Activated T-helper 1 cell treated with anti-CD3 and anti-CD28 coated beads, Interleukin-12 subunit alpha, Interleukin-12 subunit beta, Interleukin-2, Interleukin-4 antibody, amounts not matched to agents 30 ng/mL and 10 ng/mL and 1 ng/mL, durations not matched to agents 14 hours and 24 hours and 36 hours (primary cell): ENCODE results near the gene YOD1. TPM values are rescaled to one million over a fixed set of nuclear protein-coding genes. Genes with fewer than 3 reads are reported as not detected.

ENCODE experiments used
- DNase-seq: peaks from one replicate; pipeline ENCODE4 v3.0.0; 2021; ENCODE audit warnings: low spot score
- H3K27ac Mint-ChIP-seq: one replicate; pipeline ENCODE4 v1.8.0; 2021; ENCODE audit warnings: mild to moderate bottlenecking, mixed read lengths
- H3K27me3 Mint-ChIP-seq: one replicate; pipeline ENCODE4 v1.8.0; 2022; ENCODE audit warnings: mild to moderate bottlenecking, moderate library complexity, mixed read lengths; ENCODE audit not compliant: insufficient read depth
- H3K36me3 Mint-ChIP-seq: one replicate; pipeline ENCODE4 v1.8.0; 2021; ENCODE audit warnings: low read depth, mixed read lengths
- H3K4me1 Mint-ChIP-seq: one replicate; pipeline ENCODE4 v1.8.0; 2021; ENCODE audit warnings: low read depth, mixed read lengths
- H3K4me3 Mint-ChIP-seq: one replicate; pipeline ENCODE4 v1.8.0; 2021; ENCODE audit warnings: mild to moderate bottlenecking, moderate library complexity, mixed read lengths
- H3K9me3 Mint-ChIP-seq: one replicate; pipeline ENCODE4 v1.8.0; 2021; ENCODE audit warnings: mixed read lengths
- intact Hi-C: fragments of 100-400 bp; cut with micrococcal nuclease; formaldehyde crosslinking; loops from one replicate; pipeline ENCODE4 v1.15.1; 2024
- total RNA-seq: library from RNA; stranded (reverse); gene quantifications from 2 replicates; pipeline ENCODE4 v1.2.3, GENCODE V29; 2022

Gene YOD1
- 8.4 and 8.7 TPM in 2 replicates for total RNA-seq

DNA sequence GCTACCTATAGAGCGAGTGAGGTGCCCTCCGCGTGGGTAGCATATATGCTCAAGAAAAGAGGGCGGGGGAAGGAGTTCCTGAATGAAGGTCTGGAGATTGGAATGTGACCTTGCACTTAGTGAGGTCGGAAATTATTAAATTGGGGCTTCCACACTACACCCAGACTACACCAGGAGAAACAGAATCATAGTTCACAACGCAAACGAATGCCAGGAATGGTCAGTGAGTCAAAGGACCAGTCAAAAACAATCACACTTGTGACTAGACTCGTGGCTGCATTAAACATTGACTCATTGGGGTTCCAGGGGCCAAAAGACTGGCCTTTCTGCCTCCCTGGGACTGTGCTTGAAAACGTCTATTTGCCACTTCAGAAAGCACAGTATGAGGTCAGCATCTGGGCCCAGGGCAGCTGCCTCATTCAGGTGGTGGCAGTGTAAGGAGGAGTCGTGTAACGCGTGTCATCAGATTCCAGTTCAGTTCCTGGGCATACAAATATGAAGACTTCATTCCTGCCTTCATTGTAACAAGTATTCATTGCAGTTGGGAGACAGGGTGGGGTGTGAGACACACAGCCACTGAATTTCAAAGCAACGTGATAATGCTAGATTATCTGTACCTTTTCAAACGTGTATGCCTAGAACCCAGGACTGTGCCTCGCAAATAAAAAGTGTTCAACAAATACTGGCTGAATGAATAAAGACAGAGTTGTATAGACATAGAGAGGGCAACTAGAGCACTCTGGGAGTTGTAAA, at the start of gene YOD1:
Gene YOD1, minus strand, starts transcription at position 18 of the 753 bp plus-strand sequence. CDS start 178 bp downstream, outside the sequence.
- intact Hi-C loops: loop anchor here (5.0 to 10.0 kb wide), 4 partner anchors 286 to 701 kb away; partner anchors contain the start of genes CD46 and DYRK3
- H3K9me3 Mint-ChIP-seq: no peaks in the 10 kb centered on the region
- H3K27ac Mint-ChIP-seq: peak within 1 kb of the TSS; percentile 98
- peak within 1 kb of the TSS; percentile 100 for H3K4me3 Mint-ChIP-seq
- H3K27me3 Mint-ChIP-seq: peaks cover 5% of the 10 kb centered on the region
- peaks cover 28% of the 10 kb centered on the region for H3K36me3 Mint-ChIP-seq
- peaks cover 71% of the 10 kb centered on the region for H3K4me1 Mint-ChIP-seq
- no peak for DNase-seq

DNA sequence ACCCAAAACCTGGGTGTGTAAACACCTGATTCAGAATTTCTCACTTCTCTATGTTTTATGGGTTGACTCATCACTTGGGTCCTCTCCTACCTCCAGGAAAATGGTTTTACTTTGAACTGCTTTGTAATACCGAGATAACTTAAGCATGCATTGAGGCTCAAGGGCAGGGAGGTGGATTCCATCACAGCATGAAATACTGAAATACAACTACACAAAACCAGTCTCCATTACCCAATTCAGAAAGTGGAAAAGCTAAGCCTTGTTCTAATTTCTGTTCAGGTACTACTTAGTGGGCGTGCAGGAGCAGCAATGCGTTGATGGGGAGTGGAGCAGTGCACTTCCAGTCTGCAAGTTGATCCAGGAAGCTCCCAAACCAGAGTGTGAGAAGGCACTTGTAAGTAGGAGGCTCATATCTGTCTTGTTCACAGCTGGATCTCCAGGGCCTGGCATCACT, 46.9 kb upstream of the YOD1 start:
- DNase-seq: peak; percentile 50
- H3K27me3 Mint-ChIP-seq: no peaks in the 10 kb centered on the region
- H3K27ac Mint-ChIP-seq: peak overlapping the region; percentile 69
- peaks cover 5% of the 10 kb centered on the region for H3K9me3 Mint-ChIP-seq
- intact Hi-C loops: loop anchor here (1.0 kb wide), 9 partner anchors 9 to 314 kb away; partner anchors contain the start of gene CD55
- H3K36me3 Mint-ChIP-seq: peaks cover 25% of the 10 kb centered on the region
- peaks cover 40% of the 10 kb centered on the region for H3K4me1 Mint-ChIP-seq
- peak overlapping the region; percentile 27 for H3K4me3 Mint-ChIP-seq

DNA sequence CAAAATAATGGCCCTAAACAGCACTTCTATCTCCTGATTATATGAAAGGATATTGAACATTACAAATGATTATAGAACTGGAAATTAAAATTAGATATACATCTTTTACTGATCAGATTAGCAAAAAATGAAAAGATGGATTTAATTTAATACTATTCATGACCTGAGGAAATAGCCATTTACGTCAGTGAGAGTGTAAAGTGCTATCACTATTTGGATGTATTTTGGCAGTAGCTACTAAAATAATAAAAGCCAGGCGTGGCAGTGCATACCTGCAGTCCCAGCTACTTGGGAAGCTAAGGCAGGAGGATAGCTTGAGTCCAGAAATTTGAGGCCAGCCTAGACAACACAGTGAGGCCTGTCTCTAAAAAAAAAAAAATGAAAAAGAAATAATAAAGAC, 42.9 kb upstream of the YOD1 start:
- H3K9me3 Mint-ChIP-seq: no peaks in the 10 kb centered on the region
- H3K27me3 Mint-ChIP-seq: no peaks in the 10 kb centered on the region
- H3K4me3 Mint-ChIP-seq: no peak overlapping the region
- intact Hi-C loops: no loop called here
- DNase-seq: no peak
- no peak overlapping the region for H3K27ac Mint-ChIP-seq
- peaks cover 66% of the 10 kb centered on the region for H3K4me1 Mint-ChIP-seq
- H3K36me3 Mint-ChIP-seq: peaks cover 15% of the 10 kb centered on the region

DNA sequence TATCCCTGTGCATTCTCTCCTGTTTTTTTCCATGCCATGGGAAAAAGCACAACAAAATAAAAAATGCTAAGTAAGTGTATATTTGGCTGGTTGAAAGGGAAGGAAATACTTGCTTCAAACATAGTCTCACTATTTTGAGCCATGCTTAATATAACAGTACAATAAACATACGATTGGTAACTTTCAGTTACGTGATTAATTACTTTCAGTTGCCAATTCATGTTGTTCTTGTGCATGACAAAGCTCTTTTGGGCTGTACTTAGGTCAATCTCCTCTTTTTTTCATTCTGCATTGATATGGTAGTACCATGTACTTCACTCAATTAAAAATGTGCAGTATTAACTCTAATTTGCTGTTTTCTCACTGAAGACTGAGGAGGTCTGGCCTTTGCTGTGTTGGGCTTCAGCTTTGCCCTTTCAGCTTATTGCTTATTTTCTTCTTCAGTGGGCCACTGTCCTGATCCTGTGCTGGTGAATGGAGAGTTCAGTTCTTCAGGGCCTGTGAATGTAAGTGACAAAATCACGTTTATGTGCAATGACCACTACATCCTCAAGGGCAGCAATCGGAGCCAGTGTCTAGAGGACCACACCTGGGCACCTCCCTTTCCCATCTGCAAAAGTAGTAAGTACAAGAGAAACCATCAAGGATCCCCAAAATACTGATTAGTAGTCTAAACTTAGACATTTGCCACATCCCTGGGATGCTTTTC, 40.3 kb upstream of the YOD1 start:
- Mint-ChIP-seq H3K9me3 (no peaks in the 10 kb centered on the region), H3K4me1 (peaks cover 56% of the 10 kb centered on the region), H3K27me3 (no peaks in the 10 kb centered on the region), H3K27ac (peak overlapping the region; percentile 9), H3K36me3 (peaks cover 13% of the 10 kb centered on the region), H3K4me3 (no peak overlapping the region)
- intact Hi-C loops: no loop called here
- DNase-seq: no peak

DNA sequence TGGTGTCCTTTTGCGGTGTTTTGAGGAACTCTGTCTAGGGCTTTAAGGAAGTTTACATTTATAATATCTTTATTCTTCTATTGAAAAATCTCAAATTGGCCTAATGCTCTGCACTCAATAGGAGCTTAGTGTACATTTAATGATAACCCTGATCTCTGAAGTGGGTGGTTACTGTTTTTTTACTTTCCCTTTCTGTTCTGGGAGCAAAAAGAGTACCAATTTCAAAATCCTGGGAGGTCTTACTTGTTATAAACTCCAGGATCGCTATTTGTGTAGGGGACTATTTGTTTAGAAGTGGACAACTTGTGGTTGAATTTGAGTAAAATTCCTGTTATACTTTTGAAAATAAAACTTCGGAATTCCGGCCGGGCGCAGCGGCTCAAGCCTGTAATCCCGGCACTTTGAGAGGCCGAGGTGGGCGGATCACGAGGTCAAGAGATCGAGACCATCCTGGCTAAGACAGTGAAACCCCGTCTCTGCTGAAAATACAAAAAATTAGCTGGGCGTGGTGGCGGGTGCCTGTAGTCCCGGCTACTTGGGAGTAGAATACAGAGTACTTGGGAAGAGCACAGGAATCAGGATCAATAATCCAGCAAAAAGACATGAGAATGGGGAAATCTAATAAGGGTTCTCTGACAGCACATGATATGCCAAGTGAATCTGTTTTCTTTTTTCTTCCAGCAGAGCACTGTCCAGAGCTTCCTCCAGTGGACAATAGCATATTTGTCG, 38.8 kb upstream of the YOD1 start:
- H3K27me3 Mint-ChIP-seq: no peaks in the 10 kb centered on the region
- peaks cover 2% of the 10 kb centered on the region for H3K36me3 Mint-ChIP-seq
- intact Hi-C loops: loop anchor here (1.0 kb wide), 1 partner anchor 8 kb away; no protein-coding TSS in a partner anchor
- H3K4me3 Mint-ChIP-seq: peak overlapping the region; percentile 76
- H3K27ac Mint-ChIP-seq: peak overlapping the region; percentile 84
- DNase-seq: no peak
- no peaks in the 10 kb centered on the region for H3K9me3 Mint-ChIP-seq
- H3K4me1 Mint-ChIP-seq: peaks cover 56% of the 10 kb centered on the region

DNA sequence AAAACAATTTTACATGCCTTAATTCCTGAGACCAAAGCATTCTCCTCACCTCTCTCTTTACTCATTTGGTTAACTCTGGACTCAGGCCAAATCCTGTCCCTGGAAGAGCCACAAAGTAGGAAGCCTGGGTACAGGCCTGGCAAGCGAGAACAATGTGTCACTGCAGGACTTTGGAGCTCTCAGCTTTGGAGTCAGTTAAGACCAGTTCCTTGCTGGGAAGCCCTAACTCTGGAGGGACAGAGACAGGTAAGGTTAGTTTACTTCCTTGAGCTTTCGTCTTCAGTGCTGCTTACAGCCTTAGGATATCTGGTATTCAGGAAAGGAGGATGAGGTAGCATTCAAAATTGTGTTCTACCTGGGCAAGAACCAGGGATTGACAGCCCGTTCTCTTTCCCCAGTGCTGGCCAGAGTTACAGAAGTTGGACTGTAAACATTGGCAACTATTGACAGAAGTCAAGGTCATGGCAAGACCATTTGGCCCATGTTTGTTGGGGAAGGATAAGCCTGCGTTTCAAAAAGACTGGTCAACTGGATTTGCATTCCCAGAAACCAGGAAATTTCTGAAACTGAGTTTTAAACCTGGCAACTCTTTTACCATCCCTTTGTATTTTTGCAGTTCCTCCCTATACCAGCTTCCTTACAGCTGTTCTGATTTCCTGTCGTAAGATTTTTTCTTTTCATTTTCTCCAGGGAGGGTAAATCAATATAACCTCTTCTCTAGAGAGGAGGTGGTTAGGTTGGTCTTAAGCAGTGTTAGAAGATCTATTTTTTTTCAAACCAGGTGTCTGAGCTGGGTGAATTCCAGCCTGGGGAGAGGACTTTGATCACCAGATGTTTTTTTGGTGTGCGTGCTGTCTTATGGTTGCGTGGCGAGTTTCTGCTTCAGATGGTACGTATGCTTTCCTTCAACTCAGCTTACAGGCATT, 38.0 kb upstream of the YOD1 start, which contains the start of gene C4BPB:
Gene C4BPB, plus strand, starts transcription at position 160 of the 926 bp plus-strand sequence. Its CDS starts 672 bp downstream, at position 832.
- peak within 1 kb of the TSS; percentile 76 for H3K4me3 Mint-ChIP-seq
- H3K9me3 Mint-ChIP-seq: no peaks in the 10 kb centered on the region
- H3K36me3 Mint-ChIP-seq: peaks cover 2% of the 10 kb centered on the region
- peaks cover 56% of the 10 kb centered on the region for H3K4me1 Mint-ChIP-seq
- DNase-seq: peak; percentile 46
- intact Hi-C loops: loop anchor here (1.0 kb wide), 1 partner anchor 8 kb away; no protein-coding TSS in a partner anchor
- peak within 1 kb of the TSS; percentile 84 for H3K27ac Mint-ChIP-seq
- peaks cover 2% of the 10 kb centered on the region for H3K27me3 Mint-ChIP-seq

DNA sequence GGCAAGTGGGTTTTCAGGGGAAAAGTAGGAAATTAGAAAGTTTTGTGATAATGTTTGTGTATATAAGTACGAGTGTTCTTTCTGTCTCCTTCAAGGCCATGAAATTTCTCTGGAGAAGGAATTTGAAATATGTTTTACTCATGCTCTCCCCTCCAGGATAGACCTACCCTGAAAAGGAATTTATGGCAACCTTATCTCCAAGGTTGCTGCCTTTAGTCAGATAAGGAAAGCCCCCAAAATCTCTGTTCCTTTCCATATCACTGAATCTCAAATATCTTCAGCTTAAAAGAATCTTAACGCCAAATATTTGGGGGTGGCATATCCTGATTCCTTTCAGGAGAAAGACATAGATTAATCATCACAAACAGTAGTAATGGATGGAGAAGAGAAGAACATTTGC, 37.2 kb upstream of the YOD1 start:
- Mint-ChIP-seq H3K36me3 (peaks cover 2% of the 10 kb centered on the region), H3K9me3 (no peaks in the 10 kb centered on the region), H3K4me1 (peaks cover 56% of the 10 kb centered on the region), H3K27ac (peak overlapping the region; percentile 84), H3K4me3 (peak overlapping the region; percentile 7), H3K27me3 (peaks cover 5% of the 10 kb centered on the region)
- intact Hi-C loops: no loop called here
- DNase-seq: no peak

DNA sequence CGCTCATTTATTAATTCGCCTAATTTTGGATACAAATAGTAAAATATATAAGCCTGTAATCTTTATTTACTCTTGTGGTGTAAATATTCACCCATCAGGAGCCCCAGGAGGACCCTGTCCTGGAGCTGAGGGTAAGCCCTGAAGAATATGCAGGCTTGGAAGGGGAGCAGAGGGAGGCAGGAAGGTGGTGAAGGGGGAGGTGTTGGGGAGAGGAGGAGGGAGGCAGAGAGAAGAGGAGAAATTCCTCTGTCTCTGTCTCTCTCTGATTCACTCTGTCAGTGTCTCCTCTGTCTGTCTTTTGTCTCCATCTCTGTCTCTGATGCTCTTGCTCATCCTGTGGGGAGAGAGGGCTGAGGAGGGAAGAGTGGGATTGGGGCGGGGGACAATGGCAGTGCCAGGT, 34.9 kb upstream of the YOD1 start:
- intact Hi-C loops: no loop called here
- Mint-ChIP-seq H3K9me3 (no peaks in the 10 kb centered on the region), H3K4me1 (peaks cover 48% of the 10 kb centered on the region), H3K27me3 (peaks cover 9% of the 10 kb centered on the region), H3K27ac (no peak overlapping the region), H3K36me3 (no peaks in the 10 kb centered on the region), H3K4me3 (no peak overlapping the region)
- no peak for DNase-seq

DNA sequence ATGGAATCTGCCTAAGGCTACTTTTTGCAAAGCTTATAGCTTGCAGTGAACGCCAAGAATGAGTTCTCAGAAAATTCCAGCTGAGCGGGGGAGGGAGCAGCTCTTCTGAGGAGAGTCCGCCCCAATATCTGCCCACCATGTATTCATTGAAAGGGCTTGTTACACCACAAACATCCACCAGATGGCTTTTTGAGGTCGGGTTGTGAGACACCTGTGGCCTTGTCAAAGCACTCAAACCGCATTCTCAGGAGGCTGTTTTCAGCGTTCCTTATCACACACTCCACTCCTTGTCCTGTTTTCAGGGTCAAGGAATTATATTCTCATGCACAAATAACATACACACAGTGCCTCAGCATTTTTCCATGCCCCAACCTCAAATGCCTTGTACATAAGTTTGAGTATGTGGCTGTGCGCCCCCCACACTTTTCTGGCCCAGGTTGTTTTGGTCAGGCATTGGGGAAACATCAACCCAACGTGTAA, 33.7 kb upstream of the YOD1 start:
- intact Hi-C loops: loop anchor here (1.0 kb wide), 4 partner anchors 237 to 415 kb away; partner anchors contain the start of gene CD55
- Mint-ChIP-seq H3K4me1 (peaks cover 39% of the 10 kb centered on the region), H3K9me3 (no peaks in the 10 kb centered on the region), H3K4me3 (no peak overlapping the region), H3K27me3 (peaks cover 12% of the 10 kb centered on the region), H3K36me3 (no peaks in the 10 kb centered on the region), H3K27ac (peak overlapping the region; percentile 5)
- DNase-seq: peak; percentile 50

DNA sequence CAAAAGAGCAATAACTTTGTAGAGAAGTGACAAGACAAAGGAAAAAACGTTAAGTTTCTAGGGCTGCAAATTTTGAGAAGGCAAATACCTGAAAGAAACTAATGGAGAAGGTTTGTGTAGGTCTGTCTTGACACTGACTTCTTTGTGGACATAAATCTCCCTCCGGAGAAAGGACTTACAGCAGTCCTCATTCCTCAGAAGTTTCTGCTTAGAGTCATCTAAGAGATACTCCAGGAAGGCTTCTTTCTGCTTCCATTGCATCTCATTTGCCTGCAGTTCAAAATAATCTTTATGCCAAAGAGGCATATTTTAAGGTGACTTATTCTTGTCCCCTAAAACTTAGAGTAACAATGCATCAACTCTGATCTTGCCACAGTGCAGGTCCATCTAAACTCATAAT, 33.2 kb upstream of the YOD1 start:
- no peak overlapping the region for H3K4me3 Mint-ChIP-seq
- H3K4me1 Mint-ChIP-seq: peaks cover 34% of the 10 kb centered on the region
- no peaks in the 10 kb centered on the region for H3K9me3 Mint-ChIP-seq
- no peak for DNase-seq
- intact Hi-C loops: loop anchor here (1.0 kb wide), 4 partner anchors 237 to 415 kb away; partner anchors contain the start of gene CD55
- H3K36me3 Mint-ChIP-seq: no peaks in the 10 kb centered on the region
- H3K27me3 Mint-ChIP-seq: peaks cover 12% of the 10 kb centered on the region
- no peak overlapping the region for H3K27ac Mint-ChIP-seq

DNA sequence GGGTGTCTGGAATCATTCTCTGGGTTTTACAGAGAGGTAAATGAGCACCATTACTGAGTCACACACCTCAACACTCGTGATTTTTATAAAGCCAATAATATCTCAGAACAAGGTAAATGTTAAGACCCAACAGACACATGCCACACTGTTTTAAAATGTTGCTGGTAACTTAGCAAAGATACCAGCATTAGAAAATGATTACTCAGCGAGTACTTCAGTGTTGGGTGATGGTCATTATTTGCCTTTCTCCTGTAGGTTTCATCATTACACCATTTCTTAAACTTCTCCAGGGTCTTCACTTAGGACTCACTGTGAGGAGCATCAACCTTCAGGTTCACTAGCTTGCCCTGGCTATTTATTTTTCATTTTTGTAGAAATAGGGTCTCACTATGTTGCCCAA, 30.8 kb upstream of the YOD1 start:
- intact Hi-C loops: no loop called here
- Mint-ChIP-seq H3K27me3 (peaks cover 15% of the 10 kb centered on the region), H3K4me3 (no peak overlapping the region), H3K4me1 (peaks cover 23% of the 10 kb centered on the region), H3K9me3 (no peaks in the 10 kb centered on the region), H3K36me3 (no peaks in the 10 kb centered on the region), H3K27ac (no peak overlapping the region)
- DNase-seq: no peak
